Esophagus squamous epithelium (tissue), 4 donors: ENCODE data around the gene GATAD2A.
"Not testable (repeated sequence)": the region's sequence is repeated elsewhere in the genome, so short reads cannot be mapped to it uniquely, and the experiment has no call there.

Source experiments
- POLR2A ChIP-seq, 4 donors: fragments of 450-650 bp; IDR thresholded peaks; one replicate each; pipeline ENCODE4 v1.6.1; 2017; ENCODE audit warnings: antibody characterized with exemption in 4 of 4, mild to moderate bottlenecking in 4 of 4, moderate library complexity in 3 of 4
- TF ChIP-seq, protein P1 (sequence below), 6 experiments: fragments of 450-650 bp in 4 of 6; fragments of 200-600 bp in 2 of 6; sonication (generic) in 2 of 6; IDR thresholded peaks; one replicate each; pipeline ENCODE4 v1.5.1; 2016 to 2019; ENCODE audit warnings: antibody characterized with exemption in 6 of 6, mild to moderate bottlenecking in 4 of 6, moderate library complexity in 4 of 6

DNA sequence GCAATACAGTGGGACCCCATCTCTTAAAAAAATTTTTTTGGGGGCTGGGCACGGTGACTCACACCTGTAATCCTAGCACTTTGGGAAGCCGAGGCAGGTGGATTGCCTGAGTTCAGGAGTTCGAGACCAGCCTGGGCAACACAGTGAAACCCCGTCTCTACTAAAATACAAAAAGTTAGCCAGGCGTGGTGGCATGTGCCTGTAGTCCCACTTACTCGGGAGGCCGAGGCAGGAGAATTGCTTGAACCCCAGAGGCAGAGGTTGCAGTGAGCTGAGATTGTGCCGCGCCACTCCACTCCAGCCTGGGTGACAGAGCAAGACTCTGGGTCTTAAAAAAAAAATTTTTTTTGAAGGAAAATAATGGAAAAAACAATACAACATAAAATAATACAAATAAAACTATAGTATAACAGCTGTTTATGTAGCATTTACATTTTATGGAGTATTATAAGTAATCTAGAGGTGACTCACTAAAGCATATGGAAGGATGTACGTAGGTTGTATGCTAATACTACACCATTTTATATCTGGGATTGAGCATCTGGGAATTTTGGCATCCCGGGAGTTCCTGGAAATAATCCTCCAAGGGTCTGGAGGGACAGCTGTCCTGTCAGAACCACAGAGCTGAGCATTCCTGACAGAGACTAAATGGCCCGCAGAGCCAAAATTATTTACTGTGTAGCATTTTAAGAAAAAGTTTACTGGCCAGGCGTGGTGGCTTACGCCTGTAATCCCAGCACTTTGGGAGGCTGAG is 49.9 kb downstream of the GATAD2A start:
- TF ChIP-seq, protein P1, sequence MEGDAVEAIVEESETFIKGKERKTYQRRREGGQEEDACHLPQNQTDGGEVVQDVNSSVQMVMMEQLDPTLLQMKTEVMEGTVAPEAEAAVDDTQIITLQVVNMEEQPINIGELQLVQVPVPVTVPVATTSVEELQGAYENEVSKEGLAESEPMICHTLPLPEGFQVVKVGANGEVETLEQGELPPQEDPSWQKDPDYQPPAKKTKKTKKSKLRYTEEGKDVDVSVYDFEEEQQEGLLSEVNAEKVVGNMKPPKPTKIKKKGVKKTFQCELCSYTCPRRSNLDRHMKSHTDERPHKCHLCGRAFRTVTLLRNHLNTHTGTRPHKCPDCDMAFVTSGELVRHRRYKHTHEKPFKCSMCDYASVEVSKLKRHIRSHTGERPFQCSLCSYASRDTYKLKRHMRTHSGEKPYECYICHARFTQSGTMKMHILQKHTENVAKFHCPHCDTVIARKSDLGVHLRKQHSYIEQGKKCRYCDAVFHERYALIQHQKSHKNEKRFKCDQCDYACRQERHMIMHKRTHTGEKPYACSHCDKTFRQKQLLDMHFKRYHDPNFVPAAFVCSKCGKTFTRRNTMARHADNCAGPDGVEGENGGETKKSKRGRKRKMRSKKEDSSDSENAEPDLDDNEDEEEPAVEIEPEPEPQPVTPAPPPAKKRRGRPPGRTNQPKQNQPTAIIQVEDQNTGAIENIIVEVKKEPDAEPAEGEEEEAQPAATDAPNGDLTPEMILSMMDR (IDR thresholded peaks at IDR 0.05), result not testable (repeated sequence)
- not testable (repeated sequence) for TF ChIP-seq POLR2A (IDR thresholded peaks at IDR 0.05)
